Heart right ventricle (tissue), 16 donors: ENCODE results near the gene CDKN2C. TPM values are rescaled to one million over a fixed set of nuclear protein-coding genes. Genes with fewer than 3 reads are reported as not detected.
"Not testable (repeated sequence)": the region's sequence is repeated elsewhere in the genome, so short reads cannot be mapped to it uniquely, and the experiment has no call there.

ENCODE experiments used
- ATAC-seq, 8 donors: fragments of 200-7000 bp; cut with Tn5 transposase; one replicate each; pipeline ENCODE4 v1.9.1; 2020; ENCODE audit warnings: mild to moderate bottlenecking in 8 of 8, moderate library complexity in 8 of 8, moderate number of reproducible peaks in 1 of 8
- DNase-seq, 2 donors: peaks; one replicate each; pipeline ENCODE4 v3.0.0-alpha.2; 2020
- H3K27ac ChIP-seq, 10 donors: fragments of 200-600 bp; sonication (generic) in 2 of 10; one replicate each; pipeline versions ENCODE4 v1.5.0 to v1.8.0; 2020 to 2022; ENCODE audit warnings: mild to moderate bottlenecking in 3 of 10
- H3K27me3 ChIP-seq, 7 donors: fragments of 200-600 bp; one replicate each; pipeline ENCODE4 v1.8.0; 2021 to 2022; ENCODE audit warnings: mild to moderate bottlenecking in 2 of 7
- H3K36me3 ChIP-seq, 9 donors: fragments of 200-600 bp; sonication (generic) in 1 of 9; one replicate each; pipeline versions ENCODE4 v1.5.0 to v1.8.0; 2020 to 2022; ENCODE audit warnings: mild to moderate bottlenecking in 2 of 9
- H3K4me1 ChIP-seq, 9 donors: fragments of 200-600 bp; sonication (generic) in 1 of 9; one replicate each; pipeline versions ENCODE4 v1.5.0 to v1.8.0; 2020 to 2022; ENCODE audit warnings: mild to moderate bottlenecking in 4 of 9
- H3K4me3 ChIP-seq, 10 donors: fragments of 200-600 bp; sonication (generic) in 2 of 10; one replicate each; pipeline versions ENCODE4 v1.5.0 to v1.8.0; 2020 to 2022; ENCODE audit warnings: mild to moderate bottlenecking in 7 of 10, moderate library complexity in 2 of 10
- H3K9me3 ChIP-seq, 11 donors: fragments of 200-600 bp in 10 of 11; sonication (generic) in 2 of 11; one replicate each; pipeline versions ENCODE4 v1.5.0 to v1.8.0; 2013 to 2022; ENCODE audit warnings: mild to moderate bottlenecking in 2 of 11, control low read depth in 1 of 11, moderate library complexity in 1 of 11
- WGBS, 2 donors: extraction: QIAGEN DNeasy Blood & Tissue Kit; methylation state at CpG; one replicate each; pipeline ENCODE4 v1.1.7; 2013; ENCODE audit warnings: inconsistent platforms in 1 of 2; 5-methylcytosine and 5-hydroxymethylcytosine counted together
- intact Hi-C, 10 donors: fragments of 100-400 bp; cut with DNase I; formaldehyde crosslinking; loops; one replicate each; pipeline versions ENCODE4 v1.11.1 to v1.14.2; 2022
- polyA plus RNA-seq, 2 donors: library from polyadenylated mRNA; stranded (reverse); fragments of 200-250 nt; gene quantifications; one replicate each; pipeline ENCODE4 v1.2.3, GENCODE V29; 2013
- total RNA-seq, 10 donors: library from RNA; stranded (reverse); fragmentation: NEBNext Ultra II Directional in 3 of 10; extraction: Animal tissue kit (Norgen Biotek cat#: 25700) in 3 of 10; gene quantifications; one replicate each; pipeline versions ENCODE4 v1.2.1 to v1.2.4, GENCODE V29; 2021 to 2023
- TF ChIP-seq, protein P1 (sequence below), 9 donors: fragments of 200-600 bp; sonication (generic) in 2 of 9; IDR thresholded peaks; one replicate each; pipeline versions ENCODE4 v1.5.0 to v1.8.0; 2021 to 2022; ENCODE audit warnings: antibody characterized with exemption in 9 of 9, mild to moderate bottlenecking in 5 of 9, moderate library complexity in 1 of 9
- donor health status: Arrhythmogenic right ventricular cardiomyopathy.
- donor health status: ischemic (EF 13 %, LVEDD 7.1; RV severe dilation, severe dysfunction).
- donor health status: healthy with polysubstance abuse.
- donor health status: DM: no; HTN: yes; CAD: no.
- donor health status: DM: no; HTN: no; CAD: no.
- donor health status: ischemic (EF 25% LVEDD 6.9; RV normal size, moderate dysfunction).
- donor health status: ischemic (EF 25% LVEDD 5.7; RV mildly dilated, moderate dysfunction).
- donor health status: healthy.
- donor health status: DM: yes; HTN: yes; CAD: no.
- donor health status: Ischemic cardiomyopathy.
- donor health status: ischemic (EF 35%, LVEDD 5.7; RV mildly dilated, moderate dysfunction).
- donor health status: nonischemic (EF 11% LVEDD 7.7; RV severe dilation, severe dysfunction).
- donor health status: DM: yes; HTN: yes; CAD: no.
- donor health status: PGD.
- donor health status: ischemic (EF 29% LVEDD 5.4; RV normal size, mild dysfunction).
- donor health status: nonischemic (EF 23%, LVEDD 6.1; RV moderate dilation, normal function).

Gene CDKN2C
- total and polyA plus RNA-seq, 12 donors, result 8.2 to 26.3 (median 12.2) TPM

- H3K4me1 ChIP-seq, result peaks cover 0 to 18% (median 5%) of the 10 kb centered on the region in 9 donors
- DNase-seq (no peak), ATAC-seq (no peak)
- TF ChIP-seq, protein P1, sequence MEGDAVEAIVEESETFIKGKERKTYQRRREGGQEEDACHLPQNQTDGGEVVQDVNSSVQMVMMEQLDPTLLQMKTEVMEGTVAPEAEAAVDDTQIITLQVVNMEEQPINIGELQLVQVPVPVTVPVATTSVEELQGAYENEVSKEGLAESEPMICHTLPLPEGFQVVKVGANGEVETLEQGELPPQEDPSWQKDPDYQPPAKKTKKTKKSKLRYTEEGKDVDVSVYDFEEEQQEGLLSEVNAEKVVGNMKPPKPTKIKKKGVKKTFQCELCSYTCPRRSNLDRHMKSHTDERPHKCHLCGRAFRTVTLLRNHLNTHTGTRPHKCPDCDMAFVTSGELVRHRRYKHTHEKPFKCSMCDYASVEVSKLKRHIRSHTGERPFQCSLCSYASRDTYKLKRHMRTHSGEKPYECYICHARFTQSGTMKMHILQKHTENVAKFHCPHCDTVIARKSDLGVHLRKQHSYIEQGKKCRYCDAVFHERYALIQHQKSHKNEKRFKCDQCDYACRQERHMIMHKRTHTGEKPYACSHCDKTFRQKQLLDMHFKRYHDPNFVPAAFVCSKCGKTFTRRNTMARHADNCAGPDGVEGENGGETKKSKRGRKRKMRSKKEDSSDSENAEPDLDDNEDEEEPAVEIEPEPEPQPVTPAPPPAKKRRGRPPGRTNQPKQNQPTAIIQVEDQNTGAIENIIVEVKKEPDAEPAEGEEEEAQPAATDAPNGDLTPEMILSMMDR (IDR thresholded peaks at IDR 0.05), result no peak
- no peaks in the 10 kb centered on the region for H3K27me3 ChIP-seq
- intact Hi-C loops, result loop anchor here in 4 of 10 donors (5.0 to 10.0 kb wide), 3 partner anchors 60 to 110 kb away; no protein-coding TSS in a partner anchor
- H3K27ac ChIP-seq, result no peak overlapping the region
- no peaks in the 10 kb centered on the region for H3K9me3 ChIP-seq
- no peak overlapping the region for H3K4me3 ChIP-seq
- no peaks in the 10 kb centered on the region for H3K36me3 ChIP-seq
Observed at GRCh38 chr1:50934838-50935237, 35.2 kb upstream of the CDKN2C start.

DNA sequence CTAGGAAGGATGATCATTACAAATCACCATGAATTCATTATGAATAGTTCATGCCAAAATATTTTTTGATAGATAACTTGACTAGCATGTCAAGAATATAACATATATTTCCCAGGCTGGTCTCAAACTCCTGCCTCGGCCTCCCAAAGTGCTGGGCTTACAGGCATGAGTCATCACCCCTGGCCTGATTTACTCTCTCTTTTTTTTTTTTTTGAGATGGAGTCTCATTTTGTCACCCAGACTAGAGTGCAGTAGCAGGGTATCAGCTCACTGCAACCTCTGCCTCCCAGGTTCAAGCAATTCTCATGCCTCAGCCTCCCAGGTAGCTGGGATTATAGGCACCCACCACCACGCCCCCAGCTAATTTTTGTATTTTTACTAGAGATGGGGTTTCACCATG is 34.8 kb upstream of the CDKN2C start:
- H3K27ac ChIP-seq, H3K9me3 ChIP-seq, H3K27me3 ChIP-seq, ATAC-seq, DNase-seq, H3K36me3 ChIP-seq, H3K4me3 ChIP-seq: not testable (repeated sequence)
- intact Hi-C loops, result loop anchor here in 3 of 10 donors (10.0 kb wide), 2 partner anchors 60 to 110 kb away; no protein-coding TSS in a partner anchor
- peaks cover 0 to 13% (median 1%) of the 10 kb centered on the region in 9 donors for H3K4me1 ChIP-seq
- 95 to 98% methylated on average over 2 of the region's 2 CpGs for WGBS, 2 donors

DNA sequence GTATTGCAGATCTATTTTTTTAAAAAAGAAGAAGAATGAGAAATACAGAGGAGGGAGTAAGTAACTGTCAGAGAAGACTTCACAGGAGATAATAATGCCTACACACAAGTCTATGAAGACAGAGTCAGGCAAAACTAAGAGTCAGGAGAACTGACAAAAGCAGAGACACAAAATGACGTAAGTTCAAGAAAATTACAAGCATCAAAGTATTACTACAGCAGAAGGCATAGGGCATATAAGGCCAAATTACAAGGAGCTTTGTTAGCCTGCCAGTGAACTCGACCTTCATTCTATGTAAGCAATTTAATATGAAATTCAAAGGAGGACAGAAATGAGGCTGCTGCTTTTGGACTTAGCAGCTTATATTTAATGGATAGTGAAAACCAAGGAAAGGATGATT is 33.7 kb upstream of the CDKN2C start:
- WGBS, 2 donors, result 85 to 88% methylated on average over 2 of the region's 2 CpGs

GRCh38 chr1:50940291-50940690 is 29.8 kb upstream of the CDKN2C start:
- no peak overlapping the region for H3K4me3 ChIP-seq
- TF ChIP-seq, protein P1 (IDR thresholded peaks at IDR 0.05), result no peak
- intact Hi-C loops, result no loop called here
- no peaks in the 10 kb centered on the region for H3K36me3 ChIP-seq
- WGBS, 2 donors, result 85 to 89% methylated on average over 3 of the region's 3 CpGs
- DNase-seq (no peak), ATAC-seq (no peak)
- H3K27me3 ChIP-seq, result no peaks in the 10 kb centered on the region
- no peak overlapping the region for H3K27ac ChIP-seq
- H3K4me1 ChIP-seq, result peaks cover 0 to 24% (median 4%) of the 10 kb centered on the region in 9 donors
- no peaks in the 10 kb centered on the region for H3K9me3 ChIP-seq

More for the DNA sequence above, 33.7 kb upstream of the CDKN2C start:
- H3K4me3 ChIP-seq, result no peak overlapping the region
- TF ChIP-seq, protein P1 (IDR thresholded peaks at IDR 0.05), result no peak
- intact Hi-C loops, result loop anchor here in 3 of 10 donors (10.0 kb wide), 2 partner anchors 58 to 108 kb away; no protein-coding TSS in a partner anchor
- ATAC-seq (no peak), DNase-seq (no peak)
- H3K9me3 ChIP-seq, result no peaks in the 10 kb centered on the region
- H3K27ac ChIP-seq, result no peak overlapping the region
- H3K4me1 ChIP-seq, result peaks cover 0 to 11% (median 0%) of the 10 kb centered on the region in 9 donors
- no peaks in the 10 kb centered on the region for H3K36me3 ChIP-seq
- no peaks in the 10 kb centered on the region for H3K27me3 ChIP-seq

DNA sequence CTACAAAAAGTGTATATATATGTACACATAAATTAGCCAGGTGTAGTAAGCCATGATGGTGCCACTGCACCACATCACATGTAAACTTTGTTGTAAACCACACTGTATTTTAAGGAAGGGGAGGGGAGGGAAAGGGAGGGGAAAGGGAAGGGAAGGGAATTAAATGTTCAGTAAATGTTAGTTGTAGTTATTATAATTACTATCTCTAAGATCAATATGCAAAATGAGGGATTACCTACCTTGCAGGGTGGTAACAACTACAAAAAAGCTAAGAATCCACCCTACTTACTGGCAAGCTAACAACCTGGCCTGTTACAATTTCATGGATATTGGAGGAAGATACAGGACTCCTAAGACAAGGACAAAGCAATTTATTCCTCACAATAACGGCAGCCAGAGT is 27.7 kb upstream of the CDKN2C start:
- Histone ChIP-seq H3K27me3 (no peaks in the 10 kb centered on the region), H3K27ac (no peak overlapping the region), H3K36me3 (no peaks in the 10 kb centered on the region), H3K9me3 (no peaks in the 10 kb centered on the region), H3K4me3 (no peak overlapping the region), H3K4me1 (peaks cover 0 to 27% (median 8%) of the 10 kb centered on the region in 9 donors)
- TF ChIP-seq, protein P1 (IDR thresholded peaks at IDR 0.05), result no peak
- 93 to 97% methylated on average over 1 of the region's 1 CpG for WGBS, 2 donors
- ATAC-seq (no peak), DNase-seq (no peak)
- intact Hi-C loops, result no loop called here
